GM23338 (cell line): Measurements from ENCODE around the gene FBXO15. TPM values are rescaled to one million over a fixed set of nuclear protein-coding genes. Genes with fewer than 3 reads are reported as not detected.

ENCODE experiments used
- ATAC-seq: fragments of 200-7000 bp; cut with Tn5 transposase; 3 replicates; pipeline ENCODE4 v1.9.1; 2020
- DNase-seq: peaks from one replicate; pipeline ENCODE4 v3.0.0-alpha.2; 2015; ENCODE audit warnings: low spot score
- H2AFZ ChIP-seq: fragments of 200-600 bp; sonication (generic); 2 replicates; pipeline ENCODE4 v1.8.0; 2016; ENCODE audit warnings: antibody characterized with exemption, mild to moderate bottlenecking, moderate library complexity
- H3F3A ChIP-seq: fragments of 200-600 bp; sonication (generic); replicated peaks from 2 replicates; pipeline ENCODE4 v1.8.0; 2017; ENCODE audit warnings: antibody characterized with exemption, mixed run types, low read depth
- H3K27ac ChIP-seq: fragments of 200-600 bp; sonication (generic); 2 replicates; pipeline ENCODE4 v1.6.1; 2016; ENCODE audit warnings: low read depth
- H3K27me3 ChIP-seq: fragments of 200-600 bp; sonication (generic); 2 replicates; pipeline ENCODE4 v1.8.0; 2016; ENCODE audit warnings: mild to moderate bottlenecking, mixed run types, moderate library complexity; ENCODE audit not compliant: insufficient read depth
- H3K36me3 ChIP-seq: fragments of 200-600 bp; sonication (generic); 2 replicates; pipeline ENCODE4 v1.8.0; 2016; ENCODE audit warnings: mild to moderate bottlenecking; ENCODE audit not compliant: insufficient read depth
- H3K4me1 ChIP-seq: fragments of 200-600 bp; sonication (generic); 2 replicates; pipeline ENCODE4 v1.8.0; 2016; ENCODE audit warnings: mild to moderate bottlenecking, moderate library complexity; ENCODE audit not compliant: insufficient read depth
- H3K4me2 ChIP-seq: fragments of 200-600 bp; sonication (generic); 2 replicates; pipeline ENCODE4 v1.7.1; 2017; ENCODE audit warnings: mixed run types
- H3K4me3 ChIP-seq: fragments of 200-600 bp; sonication (generic); 2 replicates; pipeline ENCODE4 v1.6.1; 2016; ENCODE audit warnings: mixed run types
- H3K79me2 ChIP-seq: fragments of 200-600 bp; sonication (generic); replicated peaks from 2 replicates; pipeline ENCODE4 v1.8.0; 2017; ENCODE audit warnings: mild to moderate bottlenecking; ENCODE audit not compliant: insufficient read depth
- H3K9me2 ChIP-seq: fragments of 200-600 bp; sonication (generic); 2 replicates; pipeline ENCODE4 v1.8.0; 2017; ENCODE audit not compliant: insufficient read depth
- H4K20me1 ChIP-seq: fragments of 200-600 bp; sonication (generic); replicated peaks from 2 replicates; pipeline ENCODE4 v1.8.0; 2017; ENCODE audit warnings: mild to moderate bottlenecking; ENCODE audit not compliant: insufficient read depth
- H3K27ac Mint-ChIP-seq: 2 replicates; pipeline ENCODE4 v1.8.0; 2020; ENCODE audit warnings: inconsistent platforms, mild to moderate bottlenecking, moderate library complexity, mixed read lengths
- H3K27me3 Mint-ChIP-seq: 3 replicates; pipeline ENCODE4 v1.8.0; 2022; ENCODE audit warnings: low read depth, mild to moderate bottlenecking, moderate library complexity, mixed read lengths, inconsistent platforms; ENCODE audit not compliant: insufficient read depth, poor library complexity
- H3K36me3 Mint-ChIP-seq: 3 replicates; pipeline ENCODE4 v1.8.0; 2021; ENCODE audit warnings: low read depth, mild to moderate bottlenecking, inconsistent platforms, moderate library complexity, mixed read lengths
- H3K4me1 Mint-ChIP-seq: 3 replicates; pipeline ENCODE4 v1.8.0; 2020; ENCODE audit warnings: mild to moderate bottlenecking, inconsistent platforms, mixed read lengths
- H3K4me3 Mint-ChIP-seq: 3 replicates; pipeline ENCODE4 v1.8.0; 2021; ENCODE audit warnings: moderate library complexity, mild to moderate bottlenecking, inconsistent platforms, mixed read lengths
- H3K9me3 Mint-ChIP-seq: 3 replicates; pipeline ENCODE4 v1.8.0; 2020; ENCODE audit warnings: moderate library complexity, mild to moderate bottlenecking, inconsistent platforms, mixed read lengths
- CTCF ChIP-seq, 2 experiments: fragments of 200-600 bp in 1 of 2; sonication (generic) in 1 of 2; conservative IDR thresholded peaks; 2 replicates each; pipeline versions ENCODE4 v1.5.1 to v1.6.1; 2016 to 2017; ENCODE audit warnings: antibody characterized with exemption in 2 of 2, low read depth in 2 of 2, mild to moderate bottlenecking in 2 of 2, moderate library complexity in 1 of 2
- EZH2 ChIP-seq: fragments of 200-600 bp; sonication (generic); IDR thresholded peaks from one replicate; pipeline ENCODE4 v1.8.0; 2017; ENCODE audit warnings: antibody characterized with exemption, mild to moderate bottlenecking, low read depth; ENCODE audit not compliant: unreplicated experiment
- REST ChIP-seq: IDR thresholded peaks from one replicate; pipeline ENCODE4 v1.6.1; 2018; ENCODE audit warnings: antibody characterized with exemption; ENCODE audit not compliant: unreplicated experiment
- ZNF331 ChIP-seq: fragments of 250-450 bp; sonication (Bioruptor Pico); IDR thresholded peaks from 2 replicates; pipeline ENCODE4 v1.5.0; 2020; ENCODE audit warnings: low read depth, mild to moderate bottlenecking, moderate library complexity
- ZNF462 ChIP-seq: fragments of 250-450 bp; sonication (Bioruptor Pico); IDR thresholded peaks from 2 replicates; pipeline ENCODE4 v1.5.0; 2020; ENCODE audit warnings: mild to moderate bottlenecking, moderate library complexity
- polyA plus RNA-seq: library from polyadenylated mRNA; unstranded; fragments of >200 nt; fragmentation: Nextera tagmentation; extraction: Ambion mirVana; gene quantifications from 2 replicates; pipeline ENCODE4 v1.2.1, GENCODE V29; 2016
- total RNA-seq: library from RNA; depleted of rRNA; stranded (reverse); fragments of >200 nt; shearing (Covaris generic); gene quantifications from 2 replicates; pipeline ENCODE4 v1.2.3, GENCODE V29; 2014

The FBXO15 gene
- total and polyA plus RNA-seq, 2 experiments from 2014 or later, result 0.21 to 0.53 TPM

- no peak for TF ChIP-seq ZNF462 (CRISPR knock-in tag)
- TF ChIP-seq CTCF (conservative IDR thresholded peaks at IDR 0.05; ENCODE audit: low read depth in 2 of 2), result no peak
- no peak for TF ChIP-seq EZH2
- TF ChIP-seq ZNF331 (CRISPR knock-in tag), result no peak
Observed at GRCh38 chr18:74062037-74062436, 85.6 kb downstream of the FBXO15 start (continued).

- H3K36me3 ChIP-seq, result no peaks in the 10 kb centered on the region
- no peak overlapping the region for H3K4me2 ChIP-seq
- no peaks in the 10 kb centered on the region for H3K4me1 ChIP-seq
- no peaks in the 10 kb centered on the region for H4K20me1 ChIP-seq
- Mint-ChIP-seq H3K4me1 (peaks cover 8% of the 10 kb centered on the region; the same call in 2 of the 3 replicates), H3K27ac (no peak overlapping the region), H3K36me3 (peaks cover 6% of the 10 kb centered on the region; the same call in 1 of the 3 replicates), H3K9me3 (peaks cover 13% of the 10 kb centered on the region), H3K27me3 (peaks cover 4% of the 10 kb centered on the region), H3K4me3 (no peak overlapping the region)
- ATAC-seq (peak; percentile 29; the same call in 2 of the 3 replicates), DNase-seq (peak; percentile 9)
- no peaks in the 10 kb centered on the region for H3K79me2 ChIP-seq
- no peaks in the 10 kb centered on the region for H3K9me2 ChIP-seq
- H3K4me3 ChIP-seq, result no peak overlapping the region
- no peak overlapping the region for H3K27ac ChIP-seq
- H3F3A ChIP-seq, result no peaks in the 10 kb centered on the region
- H3K27me3 ChIP-seq, result no peaks in the 10 kb centered on the region
- H2AFZ ChIP-seq, result no peak overlapping the region
- no peak for TF ChIP-seq EZH2
- no peak for TF ChIP-seq REST
Observed at GRCh38 chr18:74060579-74060978, 87.1 kb downstream of the FBXO15 start.
